Stimulated activated CD4-positive, alpha-beta T cell treated with anti-CD3 and anti-CD28 coated beads, Interleukin-4, amount 100 ng/mL, for 4 hours (primary cell): ENCODE measurements around the gene PYROXD2.
"Not testable (repeated sequence)": the region's sequence is repeated elsewhere in the genome, so short reads cannot be mapped to it uniquely, and the experiment has no call there.

ENCODE experiments used
- DNase-seq, 2 experiments: peaks; one replicate each; pipeline ENCODE4 v3.0.0-alpha.2; 2020

The PYROXD2 gene

GRCh38 chr10:98364432-98365102, 50.4 kb downstream of the PYROXD2 start:
- DNase-seq: no peak

- no peak for DNase-seq
Measured at GRCh38 chr10:98363220-98363619, 51.8 kb downstream of the PYROXD2 start.

GRCh38 chr10:98361131-98362025, 53.6 kb downstream of the PYROXD2 start:
- no peak for DNase-seq

- no peak for DNase-seq
Measured at GRCh38 chr10:98357194-98357822, 57.7 kb downstream of the PYROXD2 start.

- no peak for DNase-seq
Measured at GRCh38 chr10:98354491-98354890, 60.5 kb downstream of the PYROXD2 start.

- no peak for DNase-seq
Measured at GRCh38 chr10:98353170-98353569, 61.8 kb downstream of the PYROXD2 start.

- no peak for DNase-seq
Measured at GRCh38 chr10:98351831-98352402, 63.1 kb downstream of the PYROXD2 start.

GRCh38 chr10:98349508-98349922, 65.5 kb downstream of the PYROXD2 start:
- DNase-seq: no peak

GRCh38 chr10:98346847-98347246, 68.1 kb downstream of the PYROXD2 start:
- DNase-seq: no peak

- no peak for DNase-seq
Measured at GRCh38 chr10:98344589-98345038, 70.4 kb downstream of the PYROXD2 start.

- DNase-seq: not testable (repeated sequence)
Measured at GRCh38 chr10:98341701-98342100, 73.3 kb downstream of the PYROXD2 start.

GRCh38 chr10:98340940-98341310, 74.1 kb downstream of the PYROXD2 start:
- DNase-seq: no peak

- DNase-seq: no peak
Measured at GRCh38 chr10:98340261-98340939, 74.6 kb downstream of the PYROXD2 start.

GRCh38 chr10:98339799-98340198, 75.2 kb downstream of the PYROXD2 start:
- DNase-seq: no peak

GRCh38 chr10:98338896-98339295, 76.1 kb downstream of the PYROXD2 start:
- no peak for DNase-seq

GRCh38 chr10:98338318-98338717, 76.7 kb downstream of the PYROXD2 start:
- DNase-seq: no peak

GRCh38 chr10:98337484-98337883, 77.5 kb downstream of the PYROXD2 start:
- DNase-seq: no peak
